IPS-NIHi11 (cell line): ENCODE measurements around the gene EEF2K.

Experiments
- DNase-seq: peaks from one replicate; pipeline ENCODE4 v3.0.0; 2012; ENCODE audit warnings: mixed read lengths, low spot score

Gene EEF2K

DNA sequence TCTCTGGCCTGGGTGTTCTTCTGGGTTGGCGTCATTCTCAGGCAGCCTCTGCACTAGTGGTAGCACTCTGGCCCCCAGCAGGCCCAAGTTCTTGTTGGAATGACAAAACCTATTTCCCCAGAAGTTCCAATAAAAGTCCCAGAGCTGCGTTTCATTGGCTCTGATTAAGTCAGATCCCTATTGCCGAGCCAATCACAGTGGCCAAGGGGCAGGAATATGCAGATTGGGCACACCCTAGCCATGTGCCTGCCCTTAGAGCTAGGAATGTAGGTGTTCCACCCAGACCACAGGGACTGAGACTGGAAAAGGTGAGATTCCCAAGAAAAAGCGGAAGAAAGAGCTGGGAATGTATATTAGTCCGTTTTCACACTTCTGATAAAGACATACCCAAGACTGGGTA lies 46.2 kb downstream of the EEF2K start:
- DNase-seq: peak; percentile 37

DNA sequence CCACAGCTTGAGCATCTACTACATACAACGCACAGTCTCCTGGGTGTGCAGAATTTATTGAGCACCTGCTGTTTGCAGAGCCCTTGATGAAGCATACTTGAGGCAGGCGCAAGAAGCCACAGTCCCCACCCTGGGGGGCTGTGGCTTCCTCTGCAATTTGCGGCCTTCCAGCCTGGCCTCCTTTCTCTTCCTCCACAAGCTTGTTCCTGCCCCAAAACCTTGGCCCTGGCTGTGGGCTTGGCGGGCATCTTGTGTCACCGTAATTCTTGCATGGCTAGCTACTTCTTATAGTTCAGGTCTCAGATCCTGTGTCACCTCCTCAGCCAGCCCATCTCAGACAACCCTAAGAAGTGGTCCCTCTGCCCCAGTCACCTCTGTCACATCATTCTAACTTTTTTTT lies 47.2 kb downstream of the EEF2K start:
- no peak for DNase-seq

DNA sequence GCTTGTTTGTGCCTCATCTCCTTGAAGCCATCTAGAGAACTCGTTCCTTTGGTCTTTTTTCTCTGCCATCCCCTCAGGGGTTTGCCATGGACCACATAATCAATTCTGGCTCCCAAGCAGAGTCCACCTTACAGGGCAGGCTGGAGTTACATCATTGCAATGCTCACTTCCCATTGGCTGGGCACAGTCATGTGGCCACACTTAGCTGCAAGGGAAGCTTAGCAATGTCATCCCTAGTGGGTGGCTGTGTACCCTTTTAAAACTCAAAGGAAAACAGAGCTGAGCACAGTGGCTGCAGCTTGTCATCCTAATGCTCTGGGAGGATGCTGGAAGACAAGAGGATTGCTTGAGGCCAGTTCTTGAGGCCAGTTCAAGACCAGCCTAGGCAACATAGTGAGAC lies 49.3 kb downstream of the EEF2K start:
- DNase-seq: no peak

DNA sequence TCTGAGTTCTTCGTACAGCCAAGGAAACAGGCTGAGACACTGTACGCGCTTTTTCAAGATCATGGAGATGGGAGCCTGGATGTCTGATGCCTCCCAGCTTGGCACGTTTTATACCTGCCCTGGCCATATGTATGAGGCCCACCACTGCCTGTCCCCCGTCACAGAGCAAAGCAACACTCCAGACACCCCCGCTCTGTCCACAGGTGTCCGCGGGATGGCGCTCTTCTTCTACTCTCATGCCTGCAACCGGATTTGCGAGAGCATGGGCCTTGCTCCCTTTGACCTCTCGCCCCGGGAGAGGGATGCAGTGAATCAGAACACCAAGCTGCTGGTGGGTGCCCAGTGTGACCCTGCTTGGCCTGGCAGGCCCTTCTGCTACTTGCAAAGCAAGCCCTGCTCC lies 51.4 kb downstream of the EEF2K start:
- DNase-seq: no peak

DNA sequence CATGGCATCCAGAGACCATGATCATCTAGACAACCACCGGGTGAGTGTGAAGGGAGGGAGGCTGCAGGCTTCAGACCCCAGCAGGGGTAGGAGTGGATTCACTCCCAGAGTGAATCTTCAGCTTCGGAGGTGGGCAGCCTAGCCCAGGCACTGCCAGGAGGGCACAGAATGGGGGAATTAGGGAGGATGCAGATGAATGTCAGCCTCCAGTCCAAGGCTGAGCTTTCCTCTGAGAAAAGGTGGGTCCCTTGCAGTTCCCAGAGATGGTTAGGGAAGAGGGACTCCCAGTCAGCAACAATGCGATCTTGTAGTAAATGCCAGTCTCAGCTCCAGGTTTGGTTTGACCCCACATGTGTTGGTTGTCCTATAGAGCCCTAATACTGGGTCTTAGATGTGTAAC lies 54.4 kb downstream of the EEF2K start:
- DNase-seq: no peak

DNA sequence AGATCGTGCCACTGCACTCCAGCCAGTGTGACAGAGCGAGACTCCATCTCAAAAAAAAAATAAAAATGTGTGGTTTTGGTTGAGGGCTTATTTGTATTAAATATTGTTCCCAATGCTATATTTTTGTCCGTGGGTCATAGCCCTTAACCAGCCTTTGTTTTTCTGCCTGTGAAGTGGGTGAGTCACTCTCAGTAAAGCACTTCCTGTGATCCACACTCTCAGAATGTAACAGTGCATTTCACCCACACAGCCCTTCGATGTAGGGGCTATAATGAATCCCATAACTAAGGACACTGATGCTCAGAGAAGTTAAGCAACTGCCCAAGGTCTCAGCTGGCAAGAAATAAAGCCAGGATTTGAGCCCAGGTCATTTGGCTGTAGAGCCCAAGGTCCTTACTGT lies 56.4 kb downstream of the EEF2K start:
- DNase-seq: no peak

DNA sequence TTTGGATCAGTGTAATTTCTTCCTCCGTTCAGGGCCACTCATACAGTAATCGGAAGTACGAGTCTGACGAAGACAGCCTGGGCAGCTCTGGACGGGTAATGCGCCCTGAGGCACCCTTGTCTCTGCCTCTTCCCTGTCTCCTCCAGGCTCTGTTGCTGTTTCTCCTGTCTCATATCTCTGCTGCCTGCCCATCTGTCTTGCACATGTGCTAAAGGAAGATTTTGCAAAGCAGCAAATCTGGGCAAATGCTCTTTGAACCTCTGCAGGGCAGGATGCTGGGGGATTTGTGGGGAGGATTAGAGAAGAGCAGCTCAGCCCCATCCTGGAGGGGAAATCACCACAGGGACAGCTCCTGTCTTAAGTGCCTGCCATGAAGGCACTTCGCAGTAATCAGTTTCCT lies 58.7 kb downstream of the EEF2K start:
- no peak for DNase-seq

DNA sequence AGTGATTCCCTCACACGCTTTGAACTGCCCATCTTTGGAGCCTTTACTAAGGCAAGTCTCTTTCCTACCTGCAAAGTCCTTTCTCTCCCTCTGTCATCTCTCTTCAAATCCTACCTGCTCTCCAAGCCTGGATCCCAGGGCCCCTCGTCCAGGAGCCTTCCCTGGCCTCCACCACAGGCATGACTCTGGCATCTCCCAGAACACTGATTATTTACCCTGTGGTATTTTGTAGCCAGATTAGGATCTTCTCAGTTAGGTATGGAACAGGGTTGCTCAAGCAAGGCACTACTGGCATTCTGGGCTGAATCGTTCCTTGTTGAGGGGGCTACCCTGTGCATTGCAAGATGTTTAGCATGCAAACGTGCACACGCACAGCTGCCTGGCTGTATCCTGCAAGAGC lies 59.3 kb downstream of the EEF2K start:
- no peak for DNase-seq

DNA sequence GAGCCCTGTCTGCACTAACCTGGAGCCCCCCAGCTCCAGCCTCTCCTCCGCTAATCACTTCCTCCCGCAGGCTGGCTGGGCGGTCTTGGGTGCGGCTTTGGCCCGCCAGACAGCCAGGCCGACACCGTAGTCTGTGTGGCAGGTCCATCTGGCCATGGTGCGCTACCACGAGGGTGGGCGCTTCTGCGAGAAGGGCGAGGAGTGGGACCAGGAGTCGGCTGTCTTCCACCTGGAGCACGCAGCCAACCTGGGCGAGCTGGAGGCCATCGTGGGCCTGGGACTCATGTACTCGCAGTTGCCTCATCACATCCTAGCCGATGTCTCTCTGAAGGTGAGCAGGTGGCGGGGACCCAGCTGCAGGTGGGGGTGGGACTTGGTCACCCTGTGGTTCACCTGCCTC lies 60.5 kb downstream of the EEF2K start:
- no peak for DNase-seq

DNA sequence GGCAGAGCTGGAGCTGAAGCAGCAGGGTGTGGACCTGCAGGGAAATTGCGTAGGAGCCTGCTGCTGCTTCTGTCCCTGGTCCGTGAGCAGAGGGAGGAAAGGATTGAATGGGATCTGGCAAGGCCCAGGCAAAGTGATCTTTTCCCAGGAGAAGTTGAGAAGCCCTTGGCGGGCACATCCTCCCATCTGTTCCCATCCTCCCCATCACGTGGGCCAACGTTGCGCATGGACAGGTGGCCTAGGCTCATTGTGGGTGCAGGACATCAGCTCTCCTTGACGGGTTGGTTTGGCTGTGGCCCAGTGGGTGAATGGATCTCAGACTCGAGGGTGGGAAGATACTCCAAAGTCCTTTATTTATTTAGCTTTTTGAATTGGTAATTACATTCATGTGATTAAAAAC lies 61.7 kb downstream of the EEF2K start:
- DNase-seq: no peak

DNA sequence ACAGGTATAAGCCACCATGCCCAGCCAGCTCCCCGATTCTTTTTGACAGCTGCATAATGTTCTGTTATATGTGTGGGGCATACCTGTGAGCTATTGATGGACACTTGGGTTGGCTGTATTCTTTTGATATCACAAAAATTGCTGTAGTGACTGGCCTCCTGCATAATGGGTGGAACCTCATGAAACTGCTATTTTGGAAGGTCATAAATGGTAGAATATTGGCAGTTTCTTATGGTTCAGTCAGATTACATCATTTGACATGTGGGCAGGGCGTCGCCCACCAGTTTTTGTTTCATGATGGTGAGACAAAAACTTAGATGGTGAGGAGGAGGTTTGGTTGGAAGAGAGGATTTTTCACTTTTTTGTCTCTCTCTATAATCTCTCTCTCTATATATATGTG lies 64.4 kb downstream of the EEF2K start:
- no peak for DNase-seq

DNA sequence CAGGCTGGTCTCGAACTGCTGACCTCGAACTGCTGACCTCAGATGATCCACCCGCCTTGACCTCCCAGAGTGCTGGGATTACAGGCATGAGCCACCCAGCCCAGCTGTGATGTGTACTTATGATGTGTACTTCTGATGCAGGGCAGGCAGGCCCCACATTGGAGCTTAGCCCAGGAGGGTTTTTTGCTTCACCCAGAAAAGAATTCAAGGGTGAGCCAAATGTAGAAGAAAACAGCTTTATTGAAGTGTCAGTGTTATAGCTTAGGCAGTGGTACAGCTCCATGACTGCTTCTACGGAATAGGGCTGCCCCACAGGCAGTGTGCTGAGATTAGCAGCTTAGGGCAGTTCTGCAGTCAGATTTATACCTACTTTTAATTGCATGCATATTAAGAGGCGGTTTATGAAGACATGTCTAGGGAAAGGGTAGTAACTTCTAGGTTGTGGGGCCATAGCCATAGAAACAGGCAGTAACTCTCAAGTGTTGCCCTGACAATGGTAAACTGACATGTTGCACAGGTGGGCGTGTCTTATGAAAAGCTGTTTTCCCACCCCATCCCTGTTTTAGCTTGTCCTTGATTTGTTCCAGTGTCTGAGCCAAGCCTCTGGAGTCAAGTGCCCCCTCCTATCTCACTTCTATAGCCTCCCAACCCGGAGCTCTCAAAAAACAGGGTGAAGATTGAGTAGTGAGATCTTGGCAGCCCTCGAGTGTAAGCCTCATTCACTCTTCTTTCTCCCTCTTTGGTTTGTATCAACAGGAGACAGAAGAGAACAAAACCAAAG lies 67.0 kb downstream of the EEF2K start:
- no peak for DNase-seq

DNA sequence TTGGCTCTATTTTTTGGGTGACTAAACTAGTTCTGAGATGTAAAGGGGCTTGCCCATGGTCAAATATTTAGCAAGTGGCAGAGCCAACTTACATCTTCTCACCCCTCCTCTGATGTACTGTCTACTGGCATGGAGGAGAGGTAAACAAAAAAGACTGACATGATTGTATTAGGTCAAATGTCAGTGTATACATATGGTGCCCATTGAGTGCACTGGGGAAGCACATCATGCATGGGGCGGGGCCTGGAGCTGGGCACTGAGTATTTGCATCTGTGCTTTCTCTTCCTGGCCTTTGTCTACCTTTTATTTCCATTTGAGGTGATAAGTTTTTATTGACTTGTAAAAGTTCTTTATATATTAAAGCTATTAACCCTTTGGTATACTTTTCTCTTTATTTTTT lies 68.8 kb downstream of the EEF2K start:
- DNase-seq: no peak

DNA sequence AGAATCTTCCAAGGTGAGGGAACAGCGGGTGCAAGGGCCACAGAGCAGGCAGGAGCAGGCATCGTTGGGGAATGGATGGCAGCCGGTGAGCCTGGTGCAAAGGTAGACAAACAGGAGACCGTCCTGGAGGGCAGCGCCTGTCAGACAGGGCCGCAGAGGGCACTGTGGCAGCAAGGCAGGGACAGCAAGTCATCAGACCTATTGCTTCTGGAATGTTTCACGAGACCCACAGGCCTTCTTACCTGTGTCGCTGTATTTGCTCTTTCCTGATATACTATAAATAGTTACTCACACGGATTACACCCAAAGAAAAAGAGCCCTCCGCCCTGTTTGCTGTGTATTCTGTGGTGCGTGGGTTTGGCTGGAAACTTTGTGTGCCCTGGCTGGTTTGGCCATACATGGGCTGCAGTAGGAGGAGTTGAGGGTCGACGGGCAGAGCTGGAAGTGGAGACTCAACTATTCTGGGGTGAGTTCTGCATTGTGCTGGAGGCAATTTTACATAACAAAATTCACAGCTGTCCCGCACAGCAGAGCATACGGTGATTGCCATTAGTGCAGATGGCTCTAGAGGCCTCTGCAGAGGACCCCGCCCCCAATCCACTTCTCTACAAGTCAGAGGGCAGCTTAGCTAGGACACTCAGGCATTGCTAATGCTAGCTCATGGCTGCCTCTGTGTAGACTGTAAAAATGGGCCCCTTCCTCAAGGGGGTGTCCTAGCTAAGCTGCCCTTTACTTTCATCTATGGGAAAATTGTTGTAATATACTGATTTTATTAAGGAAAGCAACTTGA lies 72.6 kb downstream of the EEF2K start:
- DNase-seq: peak; percentile 53

DNA sequence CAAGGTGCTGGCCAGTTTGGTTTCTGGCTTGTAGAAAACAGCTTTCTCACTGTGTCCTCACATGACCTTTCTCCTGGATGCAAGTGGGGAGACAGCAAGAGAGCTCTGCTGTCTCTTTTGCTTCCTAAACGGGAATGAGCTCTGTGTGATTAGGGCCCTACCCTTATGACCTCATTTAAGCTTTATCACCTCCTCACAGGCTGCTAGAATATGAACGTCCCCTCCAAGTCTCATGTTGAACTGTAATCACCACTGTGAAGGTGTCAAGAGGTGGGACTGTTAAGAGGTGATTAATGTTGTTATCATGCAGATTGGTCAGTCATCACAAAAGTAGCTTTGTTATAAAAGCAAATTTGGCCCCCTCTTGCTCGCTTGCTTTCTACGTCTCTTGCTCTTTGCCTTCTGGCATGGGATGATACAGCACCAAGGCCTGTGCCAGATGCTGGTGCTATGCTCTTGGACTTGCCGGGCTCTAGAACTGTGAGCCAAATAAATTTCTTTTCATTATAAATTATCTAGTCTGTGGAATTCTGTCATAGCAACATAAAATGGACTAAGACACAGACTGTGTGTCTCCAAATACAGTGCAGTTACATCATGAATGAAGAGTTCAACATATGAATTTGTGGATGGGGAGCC lies 76.3 kb downstream of the EEF2K start:
- DNase-seq: no peak

DNA sequence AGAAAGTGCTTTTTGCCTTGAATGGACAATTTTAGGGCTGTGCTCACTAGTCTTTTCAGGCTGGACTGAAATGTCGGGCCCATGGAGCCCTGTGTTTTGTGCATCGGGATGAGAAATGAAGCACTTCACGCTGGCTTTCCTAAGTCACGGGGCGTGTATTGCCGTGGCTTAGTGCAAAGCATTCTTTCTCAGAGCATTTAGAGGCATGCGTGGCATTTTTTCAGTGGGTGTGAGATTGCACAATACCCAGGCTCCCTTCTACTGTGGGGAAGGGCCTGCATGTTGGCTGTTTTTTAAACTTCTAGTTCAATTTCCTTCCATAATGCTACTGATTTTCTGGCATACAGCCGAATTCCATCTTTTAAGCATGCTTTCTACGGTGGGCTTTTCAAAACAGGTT lies 78.6 kb downstream of the EEF2K start:
- no peak for DNase-seq

DNA sequence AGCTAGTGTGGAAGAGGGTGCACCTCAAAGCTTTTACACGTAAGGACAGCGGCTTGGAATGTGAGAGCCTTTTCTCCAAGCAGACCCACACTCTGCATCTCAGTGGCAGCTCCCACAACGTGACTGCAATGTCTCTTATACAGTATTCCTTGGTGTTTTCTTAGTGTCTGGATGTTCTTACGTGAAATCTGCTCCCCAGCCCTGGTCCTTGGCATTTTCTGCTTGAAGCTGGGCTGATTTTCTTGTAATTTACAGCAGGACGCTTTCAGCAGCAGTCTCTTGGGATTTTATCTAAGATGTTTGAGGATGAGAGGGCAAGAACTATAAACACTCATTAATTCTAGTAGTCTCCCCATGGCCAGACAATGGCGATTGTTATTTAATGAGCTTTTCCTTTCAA lies 79.0 kb downstream of the EEF2K start:
- DNase-seq: no peak

DNA sequence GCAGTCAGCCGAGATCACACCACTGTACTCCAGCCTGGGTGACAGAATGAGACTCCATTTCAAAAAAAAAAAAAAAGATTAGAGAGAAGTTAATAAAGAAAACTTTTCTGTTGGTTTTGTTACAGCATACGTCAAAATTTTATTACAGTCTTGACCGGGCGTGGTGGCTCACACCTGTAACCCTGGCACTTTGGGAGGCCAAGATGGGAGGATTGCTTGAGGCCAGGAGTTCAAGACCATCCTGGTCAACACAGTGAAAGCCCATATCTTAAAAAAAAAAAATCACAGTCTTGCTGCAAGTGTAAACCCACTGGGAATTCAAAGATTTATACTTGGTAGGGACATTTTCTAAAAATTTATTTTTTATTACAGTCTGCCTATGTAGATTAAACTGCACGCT lies 84.9 kb downstream of the EEF2K start:
- DNase-seq: no peak

DNA sequence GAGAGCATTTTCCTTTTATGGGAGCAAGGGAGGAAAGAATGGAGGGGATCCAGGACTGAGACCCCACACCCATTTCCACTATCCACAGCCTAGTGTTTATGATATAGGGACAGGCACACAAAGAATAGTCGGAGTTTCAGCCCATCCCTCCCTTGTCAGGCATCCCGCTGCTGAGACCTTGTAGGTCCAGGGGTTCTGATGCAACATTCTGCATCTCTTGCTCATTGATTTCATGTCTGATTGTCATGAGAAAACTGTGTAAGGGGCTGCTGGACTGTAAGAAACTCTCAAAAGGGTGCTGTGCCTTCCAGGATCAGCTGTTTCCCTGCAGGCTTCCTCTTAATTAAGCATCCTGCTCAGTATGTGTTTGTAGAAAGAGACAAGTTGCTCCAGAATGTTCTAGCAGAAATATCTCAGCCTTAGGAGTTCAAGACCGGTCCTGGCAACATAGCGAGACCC lies 85.8 kb downstream of the EEF2K start:
- DNase-seq: no peak

DNA sequence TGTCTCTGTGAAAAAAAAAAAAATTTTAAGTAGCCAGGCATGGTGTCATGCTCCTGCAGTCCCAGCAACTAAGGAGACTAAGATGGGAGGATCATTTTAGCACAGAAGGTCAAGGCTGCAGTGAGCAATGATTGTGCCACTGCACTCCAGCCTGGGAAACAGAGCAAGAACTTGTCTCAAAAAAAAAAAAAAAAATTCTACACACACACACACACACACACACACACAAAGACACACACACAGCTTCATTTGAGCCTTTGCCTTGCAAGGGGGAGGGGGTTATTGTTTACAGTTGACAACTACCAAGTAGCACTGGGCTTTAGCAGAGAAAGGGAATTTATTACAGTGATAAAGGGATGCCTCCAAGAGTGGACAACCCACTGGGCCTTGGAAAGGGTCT lies 86.2 kb downstream of the EEF2K start:
- no peak for DNase-seq

DNA sequence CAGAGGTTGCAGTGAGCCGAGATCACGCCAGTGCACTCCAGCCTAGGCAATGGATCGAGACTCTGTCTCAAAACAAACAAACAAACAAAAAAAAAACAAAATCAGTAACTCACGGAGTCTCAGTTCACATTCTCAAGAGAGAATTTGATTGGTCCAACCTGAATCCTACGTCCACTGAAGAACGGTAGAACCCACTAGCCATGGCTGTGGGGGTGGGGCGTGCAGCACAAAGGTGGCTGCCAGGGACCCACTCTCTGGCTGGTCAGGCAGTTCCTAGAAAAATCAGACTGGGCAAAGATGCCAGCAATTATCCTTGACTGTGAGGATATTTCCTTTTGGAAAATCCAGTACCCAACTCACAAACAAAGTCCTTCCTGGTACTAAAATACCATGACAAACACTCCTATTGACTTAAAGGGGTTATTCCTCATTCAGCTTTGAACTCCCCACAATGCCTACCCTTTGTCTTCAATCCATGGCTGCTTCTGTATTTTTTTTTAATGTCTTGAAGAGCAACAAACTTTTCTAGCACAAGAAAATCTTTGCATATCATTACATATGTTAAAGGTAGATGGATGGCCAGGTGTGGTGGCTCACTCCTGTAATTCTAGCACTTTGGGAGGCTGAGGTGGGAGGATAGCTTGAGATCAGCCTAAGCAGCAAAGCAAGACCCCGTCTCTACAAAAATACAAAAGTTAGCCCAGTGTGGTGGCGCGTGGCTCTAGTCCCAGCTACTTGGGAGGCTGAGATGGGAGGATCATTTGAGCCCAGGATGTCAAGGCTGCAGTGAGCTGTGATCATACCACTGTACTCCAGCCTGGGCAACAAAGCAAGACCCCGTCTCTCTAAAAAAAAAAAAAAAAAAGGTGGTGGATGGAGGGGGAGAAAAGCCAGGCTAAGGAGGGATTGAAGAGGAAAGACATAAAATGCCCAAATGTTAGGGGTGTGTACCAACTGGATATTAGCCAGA lies 87.3 kb downstream of the EEF2K start:
- DNase-seq: no peak
